Peyer's patch (tissue), 4 donors: ENCODE measurements around the gene FMNL3. TPM values are rescaled to one million over a fixed set of nuclear protein-coding genes. Genes with fewer than 3 reads are reported as not detected.

Source experiments
- DNase-seq, 3 donors: peaks; one replicate each; pipeline ENCODE4 v3.0.0-alpha.2; 2017 to 2019
- H3K27ac ChIP-seq, 4 donors: fragments of 200-600 bp; sonication (generic); one replicate each; pipeline ENCODE4 v1.5.1; 2016 to 2019
- H3K27me3 ChIP-seq, 2 donors: fragments of 200-600 bp; sonication (generic); one replicate each; pipeline ENCODE4 v1.5.1; 2019
- H3K36me3 ChIP-seq, 3 donors: fragments of 200-600 bp; sonication (generic); one replicate each; pipeline ENCODE4 v1.5.1; 2016 to 2019
- H3K4me1 ChIP-seq, 4 donors: fragments of 200-600 bp; sonication (generic); one replicate each; pipeline ENCODE4 v1.5.1; 2016 to 2019
- H3K4me3 ChIP-seq, 4 donors: fragments of 200-600 bp; sonication (generic); 1 replicate in 3 of 4; 2 replicates in 1 of 4; pipeline ENCODE4 v1.5.1; 2016 to 2019; ENCODE audit warnings: mild to moderate bottlenecking in 1 of 4
- H3K9me3 ChIP-seq, 4 donors: fragments of 200-600 bp; sonication (generic); one replicate each; pipeline ENCODE4 v1.5.1; 2016 to 2019; ENCODE audit warnings: mild to moderate bottlenecking in 1 of 4
- POLR2A ChIP-seq, 2 donors: fragments of 450-650 bp; IDR thresholded peaks; one replicate each; pipeline ENCODE4 v1.5.1; 2017; ENCODE audit warnings: antibody characterized with exemption in 2 of 2, mild to moderate bottlenecking in 2 of 2, moderate library complexity in 2 of 2
- total RNA-seq, 4 donors: library from RNA; depleted of rRNA; stranded (reverse); fragments of >200 nt; gene quantifications; one replicate each; pipeline ENCODE4 v1.1.0, GENCODE V29; 2016
- TF ChIP-seq, protein P1 (sequence below), 6 experiments: fragments of 450-650 bp in 4 of 6; fragments of 200-600 bp in 2 of 6; sonication (generic) in 1 of 6; IDR thresholded peaks; one replicate each; pipeline ENCODE4 v1.5.1; 2017 to 2019; ENCODE audit warnings: antibody characterized with exemption in 6 of 6, mild to moderate bottlenecking in 3 of 6, moderate library complexity in 1 of 6

The FMNL3 gene
- total RNA-seq, 4 donors from 2014 or later, result 2.1 to 40.4 (median 8.2) TPM

DNA sequence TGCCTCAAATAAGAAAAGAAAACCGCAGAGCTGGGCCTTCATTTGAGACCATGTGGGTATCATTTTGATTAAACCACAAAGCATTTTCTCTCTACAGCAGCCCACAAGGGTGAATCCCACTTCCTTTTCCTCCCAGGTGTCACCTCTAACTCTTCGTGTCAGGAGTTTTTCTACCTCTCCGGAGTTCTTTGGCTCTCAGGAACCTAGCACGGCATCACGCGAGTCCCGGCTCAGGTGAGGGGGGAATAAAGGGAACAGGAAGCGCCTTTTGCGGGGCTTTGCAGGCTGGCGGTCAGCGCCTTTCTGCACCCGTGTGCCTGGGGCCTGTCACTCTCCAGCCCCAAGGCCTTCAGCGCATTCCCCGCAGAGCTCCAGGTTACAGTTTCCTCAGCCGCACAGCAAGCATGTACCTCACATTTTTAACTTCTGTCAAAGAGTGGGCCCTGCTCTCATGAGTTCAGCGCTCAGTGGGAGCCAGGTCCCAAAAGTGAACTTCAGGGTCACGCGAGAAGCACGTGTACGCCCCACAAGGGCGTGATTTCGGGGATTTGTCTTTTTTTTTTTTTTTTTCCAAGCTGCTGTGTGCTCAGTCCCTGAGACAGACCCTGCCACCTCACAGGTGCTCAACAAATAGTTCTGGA is 84.6 kb downstream of the FMNL3 start:
- H3K9me3 ChIP-seq, result no peaks in the 10 kb centered on the region
- peak overlapping the region; percentile 52 to 73 (median 68) for H3K4me3 ChIP-seq
- no peaks in the 10 kb centered on the region for H3K36me3 ChIP-seq
- H3K27me3 ChIP-seq, result no peaks in the 10 kb centered on the region
- DNase-seq, result peak; percentile 68 to 75 (median 74)
- H3K4me1 ChIP-seq, result peaks cover 0 to 16% (median 9%) of the 10 kb centered on the region in 4 donors
- peak overlapping the region; percentile 16 to 80 (median 76) for H3K27ac ChIP-seq
- TF ChIP-seq, protein P1, sequence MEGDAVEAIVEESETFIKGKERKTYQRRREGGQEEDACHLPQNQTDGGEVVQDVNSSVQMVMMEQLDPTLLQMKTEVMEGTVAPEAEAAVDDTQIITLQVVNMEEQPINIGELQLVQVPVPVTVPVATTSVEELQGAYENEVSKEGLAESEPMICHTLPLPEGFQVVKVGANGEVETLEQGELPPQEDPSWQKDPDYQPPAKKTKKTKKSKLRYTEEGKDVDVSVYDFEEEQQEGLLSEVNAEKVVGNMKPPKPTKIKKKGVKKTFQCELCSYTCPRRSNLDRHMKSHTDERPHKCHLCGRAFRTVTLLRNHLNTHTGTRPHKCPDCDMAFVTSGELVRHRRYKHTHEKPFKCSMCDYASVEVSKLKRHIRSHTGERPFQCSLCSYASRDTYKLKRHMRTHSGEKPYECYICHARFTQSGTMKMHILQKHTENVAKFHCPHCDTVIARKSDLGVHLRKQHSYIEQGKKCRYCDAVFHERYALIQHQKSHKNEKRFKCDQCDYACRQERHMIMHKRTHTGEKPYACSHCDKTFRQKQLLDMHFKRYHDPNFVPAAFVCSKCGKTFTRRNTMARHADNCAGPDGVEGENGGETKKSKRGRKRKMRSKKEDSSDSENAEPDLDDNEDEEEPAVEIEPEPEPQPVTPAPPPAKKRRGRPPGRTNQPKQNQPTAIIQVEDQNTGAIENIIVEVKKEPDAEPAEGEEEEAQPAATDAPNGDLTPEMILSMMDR (IDR thresholded peaks at IDR 0.05), result no peak
- no peak for TF ChIP-seq POLR2A (IDR thresholded peaks at IDR 0.05)

DNA sequence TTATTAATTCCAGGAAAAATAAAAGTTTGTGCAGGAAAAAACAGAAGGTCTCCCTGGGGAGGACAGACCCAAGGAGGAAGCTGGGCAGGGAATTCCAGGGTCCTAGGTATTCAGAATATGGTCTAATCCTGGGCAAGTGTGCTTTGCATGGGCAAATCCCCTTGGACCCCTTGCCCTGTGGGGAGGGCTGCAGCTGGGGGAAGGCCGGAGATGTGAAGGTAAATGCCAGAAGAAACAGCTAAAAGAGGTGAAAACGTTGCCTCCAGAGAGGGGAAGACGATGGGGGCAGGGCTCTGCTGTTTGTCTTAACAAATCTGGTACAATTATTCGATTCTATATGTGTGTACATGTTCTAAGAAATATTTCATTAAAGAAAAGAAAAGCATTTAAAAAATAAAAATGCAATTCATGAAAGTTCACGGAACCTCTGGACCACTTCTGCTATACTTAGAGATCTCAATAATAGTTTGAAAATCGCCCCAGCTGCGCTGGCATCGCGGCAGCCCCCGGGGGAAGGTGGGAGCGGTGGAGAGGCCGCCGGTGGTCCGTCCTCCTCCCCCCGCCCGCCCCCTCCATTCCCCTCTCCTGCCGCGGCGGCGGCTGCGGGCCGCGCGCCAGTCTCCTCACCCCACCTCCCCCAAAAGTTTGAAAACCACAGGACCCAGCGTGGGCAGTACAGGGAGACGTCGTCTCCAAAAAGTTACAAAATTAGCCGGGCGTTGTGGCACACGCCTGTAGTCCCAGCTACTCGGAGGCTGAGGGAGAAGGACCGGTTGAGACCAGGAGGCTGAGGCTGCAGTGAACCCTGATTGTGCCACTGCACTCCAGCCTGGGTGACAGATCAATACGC is 85.3 kb downstream of the FMNL3 start:
- Histone ChIP-seq H3K4me1 (peaks cover 0 to 16% (median 9%) of the 10 kb centered on the region in 4 donors), H3K9me3 (no peaks in the 10 kb centered on the region), H3K27ac (peak overlapping the region in 3 of 4 donors; percentile 16 to 80 (median 79)), H3K4me3 (peak overlapping the region; percentile 52 to 73 (median 68)), H3K27me3 (no peaks in the 10 kb centered on the region), H3K36me3 (no peaks in the 10 kb centered on the region)
- DNase-seq, result no peak
- TF ChIP-seq, protein P1 (IDR thresholded peaks at IDR 0.05), result no peak
- no peak for TF ChIP-seq POLR2A (IDR thresholded peaks at IDR 0.05)

DNA sequence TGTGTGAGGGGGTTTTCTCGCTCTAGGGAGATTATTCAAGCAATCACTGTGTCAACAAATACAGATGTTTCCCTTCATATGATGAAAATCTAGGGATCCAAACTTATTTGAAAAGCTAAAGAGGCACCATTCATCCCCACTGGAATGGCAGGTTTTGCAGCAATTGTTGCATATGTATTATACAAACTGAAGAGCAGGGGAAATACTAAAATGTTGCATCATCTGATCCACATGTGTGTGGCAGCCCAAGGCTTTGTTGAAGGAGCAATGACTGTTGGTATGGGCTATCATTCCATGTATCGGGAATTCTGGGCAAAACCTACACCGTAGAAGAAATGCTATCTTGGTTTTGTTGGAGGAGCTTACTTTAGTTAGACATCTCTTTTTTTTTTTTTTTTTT is 87.9 kb downstream of the FMNL3 start:
- Histone ChIP-seq H3K27ac (no peak overlapping the region), H3K36me3 (no peaks in the 10 kb centered on the region), H3K9me3 (no peaks in the 10 kb centered on the region), H3K4me1 (peaks cover 0 to 16% (median 9%) of the 10 kb centered on the region in 4 donors), H3K4me3 (no peak overlapping the region), H3K27me3 (no peaks in the 10 kb centered on the region)
- no peak for DNase-seq
- TF ChIP-seq POLR2A (IDR thresholded peaks at IDR 0.05), result no peak
- TF ChIP-seq, protein P1 (IDR thresholded peaks at IDR 0.05), result no peak

DNA sequence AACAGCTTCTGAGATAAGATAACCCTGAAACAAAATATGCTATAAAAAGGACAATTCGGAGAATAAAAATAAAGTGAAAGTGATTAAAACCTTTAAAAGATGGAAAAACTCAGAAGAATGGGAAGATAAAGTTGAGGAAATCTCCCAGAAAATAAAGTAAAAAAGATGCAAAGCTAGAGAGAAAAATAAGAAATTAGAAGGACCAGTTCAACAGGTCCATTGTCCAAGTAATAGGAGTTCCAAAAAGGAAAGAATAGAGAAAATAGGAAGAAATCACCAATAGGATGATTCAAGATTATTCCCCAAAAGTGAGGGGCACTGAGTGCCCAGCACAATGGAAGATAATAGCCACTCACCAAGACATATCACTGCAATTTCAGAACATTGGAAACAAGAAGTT is 88.6 kb downstream of the FMNL3 start:
- Histone ChIP-seq H3K4me1 (peaks cover 0 to 16% (median 9%) of the 10 kb centered on the region in 4 donors), H3K4me3 (no peak overlapping the region), H3K9me3 (no peaks in the 10 kb centered on the region), H3K36me3 (no peaks in the 10 kb centered on the region), H3K27me3 (no peaks in the 10 kb centered on the region), H3K27ac (no peak overlapping the region)
- TF ChIP-seq, protein P1 (IDR thresholded peaks at IDR 0.05), result no peak
- TF ChIP-seq POLR2A (IDR thresholded peaks at IDR 0.05), result no peak
- DNase-seq, result no peak

DNA sequence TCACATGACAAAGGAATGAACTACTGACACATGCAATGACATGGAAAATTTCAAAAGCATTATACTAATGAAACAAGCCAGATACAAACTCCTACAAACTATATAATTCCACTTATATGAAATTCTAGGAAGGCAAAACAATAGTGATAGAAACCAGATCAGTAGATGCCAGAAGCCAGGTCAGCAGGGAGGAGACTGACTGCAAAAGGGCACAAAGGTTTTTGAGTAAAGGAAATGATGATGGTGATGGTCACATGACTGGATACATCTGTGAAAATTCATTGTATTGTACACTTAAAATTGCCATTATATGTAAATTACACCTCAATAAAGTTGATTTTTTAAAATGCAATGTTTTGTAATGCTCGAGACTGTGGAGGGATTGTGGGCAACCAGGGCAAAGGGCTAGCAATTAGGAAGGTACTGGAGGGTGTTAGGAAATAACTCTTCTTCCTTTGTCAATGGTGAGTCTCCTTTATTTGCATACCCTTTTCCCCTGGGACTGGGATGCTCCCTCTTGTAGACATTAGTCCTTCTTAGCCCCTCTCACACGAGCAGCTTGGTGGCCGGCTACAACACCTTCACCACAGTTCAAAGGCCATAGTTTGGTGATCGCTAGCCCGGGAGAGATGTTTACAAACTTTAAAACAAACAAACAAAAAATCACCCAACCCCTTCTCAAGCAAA is 90.5 kb downstream of the FMNL3 start:
- TF ChIP-seq, protein P1 (IDR thresholded peaks at IDR 0.05), result no peak
- no peak for TF ChIP-seq POLR2A (IDR thresholded peaks at IDR 0.05)
- no peaks in the 10 kb centered on the region for H3K27me3 ChIP-seq

More for the DNA sequence above, 90.5 kb downstream of the FMNL3 start:
- H3K4me1 ChIP-seq, result peaks cover 0 to 4% (median 3%) of the 10 kb centered on the region in 4 donors
- no peak overlapping the region for H3K4me3 ChIP-seq
- no peaks in the 10 kb centered on the region for H3K36me3 ChIP-seq
- no peak overlapping the region for H3K27ac ChIP-seq
- no peaks in the 10 kb centered on the region for H3K9me3 ChIP-seq
- DNase-seq, result no peak
